Left lung (tissue), 10 donors: ENCODE results near the gene RPTOR. TPM values are rescaled to one million over a fixed set of nuclear protein-coding genes. Genes with fewer than 3 reads are reported as not detected.
"Not testable (repeated sequence)": the region's sequence is repeated elsewhere in the genome, so short reads cannot be mapped to it uniquely, and the experiment has no call there.

Source experiments
- ATAC-seq: fragments of 200-7000 bp; cut with Tn5 transposase; one replicate; pipeline ENCODE4 v1.9.1; 2020; ENCODE audit warnings: moderate library complexity
- DNase-seq, 4 donors: peaks; one replicate each; pipeline ENCODE4 v3.0.0-alpha.2; 2013 to 2020
- H3K27ac ChIP-seq, 2 donors: fragments of 200-600 bp; sonication (generic) in 1 of 2; one replicate each; pipeline versions ENCODE4 v1.5.0 to v1.8.0; 2020 to 2021
- H3K27me3 ChIP-seq, 2 donors: fragments of 200-600 bp; sonication (generic) in 1 of 2; one replicate each; pipeline versions ENCODE4 v1.5.0 to v1.8.0; 2020 to 2021
- H3K36me3 ChIP-seq, 2 donors: fragments of 200-600 bp; sonication (generic) in 1 of 2; one replicate each; pipeline versions ENCODE4 v1.5.0 to v1.8.0; 2020 to 2021
- H3K4me1 ChIP-seq, 2 donors: fragments of 200-600 bp; one replicate each; pipeline ENCODE4 v1.8.0; 2021
- H3K4me3 ChIP-seq, 2 donors: fragments of 200-600 bp; sonication (generic) in 1 of 2; one replicate each; pipeline versions ENCODE4 v1.5.0 to v1.8.0; 2020 to 2021; ENCODE audit warnings: mild to moderate bottlenecking in 1 of 2
- H3K9me3 ChIP-seq, 2 donors: fragments of 200-600 bp; sonication (generic) in 1 of 2; one replicate each; pipeline versions ENCODE4 v1.5.0 to v1.8.0; 2020 to 2021
- intact Hi-C, 2 donors: fragments of 100-400 bp; cut with DNase I; formaldehyde crosslinking; loops; one replicate each; pipeline versions ENCODE4 v1.11.2 to v1.14.2; 2022
- polyA plus RNA-seq, 6 donors: library from polyadenylated mRNA; unstranded; fragments of 120-200 nt; gene quantifications; one replicate each; pipeline ENCODE4 v1.2.1, GENCODE V29; 2013; ENCODE audit not compliant: insufficient read length in 6 of 6
- total RNA-seq, 2 donors: library from RNA; stranded (reverse); fragmentation: NEBNext Ultra II Directional; extraction: Animal tissue kit (Norgen Biotek cat#: 25700); gene quantifications; one replicate each; pipeline ENCODE4 v1.2.1, GENCODE V29; 2021
- TF ChIP-seq, protein P1 (sequence below), 2 donors: fragments of 200-600 bp; sonication (generic) in 1 of 2; IDR thresholded peaks; one replicate each; pipeline versions ENCODE4 v1.5.0 to v1.8.0; 2021; ENCODE audit warnings: antibody characterized with exemption in 2 of 2
- donor health status: DM: no; HTN: yes; CAD: no.
- donor health status: DM: no; HTN: no; CAD: no.

RPTOR gene
- total and polyA plus RNA-seq, 8 donors: 14.2 to 39.2 (median 20.7) TPM

DNA sequence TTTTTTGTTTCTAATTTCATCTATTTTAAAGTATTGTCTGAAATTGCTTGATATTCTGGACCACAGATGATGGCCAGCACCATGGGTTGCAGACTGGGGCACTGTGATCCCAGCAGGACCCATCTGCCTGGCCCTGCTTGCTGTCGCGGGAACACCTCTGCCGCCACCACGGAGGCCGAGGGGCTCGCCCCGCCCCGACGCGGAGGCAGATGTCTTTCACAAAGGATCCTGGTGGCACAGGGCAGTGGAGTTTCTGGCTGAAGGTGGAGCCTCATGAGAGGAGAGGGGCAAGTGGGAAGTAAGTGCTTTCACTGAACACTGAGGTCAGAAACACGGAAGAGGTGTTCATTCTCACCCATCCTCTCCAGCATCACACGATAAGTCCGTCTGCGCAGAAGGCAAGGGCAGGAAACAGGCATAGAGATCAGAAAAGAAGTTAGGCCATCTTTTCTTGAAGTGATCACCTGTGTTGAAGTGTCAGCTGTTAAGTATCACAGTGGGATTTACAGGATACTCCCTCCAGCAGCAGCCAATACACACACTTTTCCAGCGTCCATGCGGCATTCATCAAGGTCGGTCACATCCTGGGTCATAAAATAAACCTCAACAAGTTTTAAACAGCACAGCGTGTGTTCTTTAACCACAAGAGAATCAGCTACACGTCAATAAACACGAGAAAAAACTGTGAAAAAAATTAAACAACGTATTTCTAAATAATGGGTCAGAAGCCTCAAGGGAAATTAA lies 194.5 kb downstream of the RPTOR start:
- TF ChIP-seq, protein P1, sequence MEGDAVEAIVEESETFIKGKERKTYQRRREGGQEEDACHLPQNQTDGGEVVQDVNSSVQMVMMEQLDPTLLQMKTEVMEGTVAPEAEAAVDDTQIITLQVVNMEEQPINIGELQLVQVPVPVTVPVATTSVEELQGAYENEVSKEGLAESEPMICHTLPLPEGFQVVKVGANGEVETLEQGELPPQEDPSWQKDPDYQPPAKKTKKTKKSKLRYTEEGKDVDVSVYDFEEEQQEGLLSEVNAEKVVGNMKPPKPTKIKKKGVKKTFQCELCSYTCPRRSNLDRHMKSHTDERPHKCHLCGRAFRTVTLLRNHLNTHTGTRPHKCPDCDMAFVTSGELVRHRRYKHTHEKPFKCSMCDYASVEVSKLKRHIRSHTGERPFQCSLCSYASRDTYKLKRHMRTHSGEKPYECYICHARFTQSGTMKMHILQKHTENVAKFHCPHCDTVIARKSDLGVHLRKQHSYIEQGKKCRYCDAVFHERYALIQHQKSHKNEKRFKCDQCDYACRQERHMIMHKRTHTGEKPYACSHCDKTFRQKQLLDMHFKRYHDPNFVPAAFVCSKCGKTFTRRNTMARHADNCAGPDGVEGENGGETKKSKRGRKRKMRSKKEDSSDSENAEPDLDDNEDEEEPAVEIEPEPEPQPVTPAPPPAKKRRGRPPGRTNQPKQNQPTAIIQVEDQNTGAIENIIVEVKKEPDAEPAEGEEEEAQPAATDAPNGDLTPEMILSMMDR (IDR thresholded peaks at IDR 0.05): no peak
- no peaks in the 10 kb centered on the region for H3K27me3 ChIP-seq
- H3K4me1 ChIP-seq: peaks cover 0 to 21% of the 10 kb centered on the region in 2 donors
- H3K27ac ChIP-seq: no peak overlapping the region
- no peaks in the 10 kb centered on the region for H3K36me3 ChIP-seq
- DNase-seq: no peak
- ATAC-seq: no peak
- intact Hi-C loops: no loop called here
- H3K9me3 ChIP-seq: no peaks in the 10 kb centered on the region
- no peak overlapping the region for H3K4me3 ChIP-seq

- ATAC-seq (no peak), DNase-seq (no peak)
- Histone ChIP-seq H3K27ac (no peak overlapping the region), H3K9me3 (no peaks in the 10 kb centered on the region), H3K27me3 (no peaks in the 10 kb centered on the region), H3K36me3 (no peaks in the 10 kb centered on the region), H3K4me3 (no peak overlapping the region), H3K4me1 (peaks cover 0 to 21% of the 10 kb centered on the region in 2 donors)
- intact Hi-C loops: no loop called here
- TF ChIP-seq, protein P1 (IDR thresholded peaks at IDR 0.05): no peak
Measured at GRCh38 chr17:80740141-80740540, 195.5 kb downstream of the RPTOR start.

GRCh38 chr17:80742091-80742490 lies 197.5 kb downstream of the RPTOR start:
- no peaks in the 10 kb centered on the region for H3K9me3 ChIP-seq
- H3K36me3 ChIP-seq: no peaks in the 10 kb centered on the region
- ATAC-seq (no peak), DNase-seq (no peak)
- TF ChIP-seq, protein P1 (IDR thresholded peaks at IDR 0.05): no peak
- no peak overlapping the region for H3K27ac ChIP-seq
- intact Hi-C loops: no loop called here
- H3K4me3 ChIP-seq: no peak overlapping the region
- H3K27me3 ChIP-seq: no peaks in the 10 kb centered on the region
- peaks cover 0 to 18% of the 10 kb centered on the region in 2 donors for H3K4me1 ChIP-seq

DNA sequence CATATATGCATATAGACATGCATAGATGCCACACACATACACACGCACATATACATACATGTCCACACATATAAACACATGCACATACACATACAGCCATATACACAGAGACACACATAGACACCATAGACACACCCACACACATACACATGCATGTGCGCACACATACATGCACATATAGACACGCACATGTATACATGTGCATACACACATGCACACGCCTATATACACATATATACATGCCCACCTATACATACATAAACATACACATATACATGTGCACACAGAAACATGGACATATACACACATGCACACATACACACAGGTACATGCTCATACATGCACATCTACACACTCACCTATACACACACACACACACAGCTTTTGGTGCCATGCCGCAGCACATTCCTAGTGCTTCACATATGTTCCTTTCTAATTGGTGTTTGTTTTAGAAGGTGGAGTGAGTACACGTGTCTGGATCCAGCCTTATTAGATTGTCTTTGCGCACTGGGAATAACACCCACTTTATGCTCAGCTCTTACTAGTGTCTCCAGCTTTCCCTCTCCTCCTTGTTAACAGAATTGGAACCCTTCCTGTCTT lies 198.0 kb downstream of the RPTOR start:
- no peak overlapping the region for H3K27ac ChIP-seq
- no peaks in the 10 kb centered on the region for H3K9me3 ChIP-seq
- TF ChIP-seq, protein P1 (IDR thresholded peaks at IDR 0.05): no peak
- intact Hi-C loops: no loop called here
- H3K4me3 ChIP-seq: no peak overlapping the region
- peak; percentile 51 for ATAC-seq
- no peak for DNase-seq
- no peaks in the 10 kb centered on the region for H3K27me3 ChIP-seq
- peaks cover 0 to 13% of the 10 kb centered on the region in 2 donors for H3K4me1 ChIP-seq
- no peaks in the 10 kb centered on the region for H3K36me3 ChIP-seq

DNA sequence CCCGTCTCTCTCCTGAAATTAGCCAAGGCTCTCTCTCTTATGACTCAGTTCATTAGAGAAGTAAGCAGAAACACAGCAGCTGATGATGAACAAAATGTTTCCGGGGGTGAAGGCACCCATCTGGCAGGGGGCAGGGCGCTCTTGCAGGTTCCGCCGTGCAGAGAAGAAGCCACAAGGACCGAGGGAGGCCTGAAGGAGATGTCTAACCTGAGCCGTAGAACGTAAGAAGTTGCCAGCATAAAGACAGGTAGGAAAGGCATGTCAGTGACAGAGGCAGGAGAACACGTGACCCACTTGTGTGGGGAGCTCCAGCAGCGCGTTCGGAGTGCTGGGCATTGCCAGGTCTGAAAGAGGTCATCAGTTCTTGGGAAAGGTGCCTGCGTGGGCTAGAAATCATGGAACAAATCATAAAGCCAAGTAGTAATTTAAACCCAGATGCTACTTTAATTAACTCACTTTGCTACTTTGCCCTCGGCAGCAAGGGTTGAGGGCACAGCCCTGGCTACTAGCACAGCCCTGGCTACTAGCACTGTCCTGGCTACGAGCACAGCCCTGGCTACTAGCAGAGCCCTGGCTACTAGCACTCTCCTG lies 198.6 kb downstream of the RPTOR start:
- intact Hi-C loops: no loop called here
- TF ChIP-seq, protein P1 (IDR thresholded peaks at IDR 0.05): no peak
- peak in 1 of 4 donors; percentile 60 for DNase-seq
- Histone ChIP-seq H3K27ac (no peak overlapping the region), H3K4me3 (no peak overlapping the region), H3K9me3 (no peaks in the 10 kb centered on the region), H3K27me3 (no peaks in the 10 kb centered on the region), H3K4me1 (peaks cover 0 to 8% of the 10 kb centered on the region in 2 donors), H3K36me3 (no peaks in the 10 kb centered on the region)
- ATAC-seq: peak; percentile 90

DNA sequence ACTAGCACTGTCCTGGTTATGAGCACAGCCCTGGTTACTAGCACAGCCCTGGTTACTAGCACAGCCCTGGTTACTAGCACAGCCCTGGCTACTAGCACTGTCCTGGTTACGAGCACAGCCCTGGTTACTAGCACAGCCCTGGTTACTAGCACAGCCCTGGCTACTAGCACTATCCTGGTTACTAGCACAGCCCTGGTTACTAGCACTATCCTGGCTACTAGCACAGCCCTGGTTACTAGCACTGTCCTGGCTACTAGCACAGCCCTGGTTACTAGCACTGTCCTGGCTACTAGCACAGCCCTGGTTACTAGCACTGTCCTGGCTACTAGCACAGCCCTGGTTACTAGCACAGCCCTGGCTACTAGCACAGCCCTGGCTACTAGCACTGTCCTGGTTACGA lies 199.3 kb downstream of the RPTOR start:
- ATAC-seq, H3K27ac ChIP-seq, intact Hi-C loops, H3K4me1 ChIP-seq, H3K4me3 ChIP-seq, H3K9me3 ChIP-seq, H3K36me3 ChIP-seq, DNase-seq, H3K27me3 ChIP-seq: not testable (repeated sequence)

DNA sequence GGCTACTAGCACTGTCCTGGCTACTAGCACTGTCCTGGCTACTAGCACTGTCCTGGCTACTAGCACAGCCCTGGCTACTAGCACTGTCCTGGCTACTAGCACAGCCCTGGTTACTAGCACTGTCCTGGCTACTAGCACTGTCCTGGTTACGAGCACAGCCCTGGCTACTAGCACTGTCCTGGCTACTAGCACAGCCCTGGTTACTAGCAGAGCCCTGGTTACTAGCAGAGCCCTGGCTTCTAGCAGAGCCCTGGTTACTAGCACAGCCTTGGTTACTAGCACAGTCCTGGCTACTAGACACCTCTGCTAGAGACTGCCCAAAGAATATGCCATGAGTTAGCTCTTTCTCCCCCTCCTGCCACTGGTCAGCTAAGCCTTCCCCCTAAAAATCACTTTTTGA lies 200.1 kb downstream of the RPTOR start:
- ATAC-seq, H3K4me3 ChIP-seq: not testable (repeated sequence)

More for the DNA sequence above, 200.1 kb downstream of the RPTOR start:
- H3K9me3 ChIP-seq, DNase-seq, H3K27me3 ChIP-seq, H3K4me1 ChIP-seq, intact Hi-C loops, H3K27ac ChIP-seq, H3K36me3 ChIP-seq: not testable (repeated sequence)
